ENCODE results near the gene LYL1. TPM values are rescaled to one million over a fixed set of nuclear protein-coding genes. Genes with fewer than 3 reads are reported as not detected.

Gene LYL1
- polyA plus RNA-seq, 1 donor from 2014 or later: not detected

DNA sequence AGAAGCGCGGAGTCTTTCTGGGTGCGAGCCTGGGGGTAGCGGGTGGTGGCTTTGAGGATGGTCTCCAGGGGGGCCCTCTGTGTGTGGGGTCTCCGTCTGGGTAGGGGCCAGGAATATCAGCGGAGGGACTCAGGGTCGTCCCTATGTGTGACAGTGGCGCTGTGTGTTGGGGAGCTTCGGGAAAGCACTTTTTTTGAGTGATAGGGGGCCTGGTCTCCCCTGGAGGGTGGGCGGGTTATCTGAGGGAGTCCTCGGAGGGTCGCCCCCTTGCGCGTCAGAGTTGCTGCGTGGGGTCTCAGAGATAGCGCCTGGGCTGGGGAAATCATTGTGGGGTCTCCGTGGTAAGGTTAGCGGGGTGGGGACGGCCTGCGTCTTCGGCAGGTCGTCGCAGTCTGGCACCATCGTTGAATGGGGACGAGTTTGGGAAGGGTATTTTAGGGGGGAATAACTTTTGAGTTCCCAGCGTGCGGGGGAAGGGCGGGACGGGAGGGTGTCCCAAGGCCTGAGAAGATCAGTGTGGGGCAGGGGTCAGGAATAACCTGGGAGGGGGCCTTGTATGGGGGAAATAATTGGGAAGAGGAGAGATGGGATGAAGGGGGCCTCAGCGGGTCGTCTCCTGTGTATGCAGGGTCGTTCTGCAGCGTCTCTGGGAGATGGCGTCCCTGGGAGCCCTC, 48.4 kb upstream of the LYL1 start:
- no peaks in the 10 kb centered on the region for H3F3A ChIP-seq (ENCODE audit: insufficient read depth, low read length, poor library complexity, severe bottlenecking)
- H3K4me2 ChIP-seq (ENCODE audit: low read length): peak overlapping the region; percentile 92
- TF ChIP-seq EZH2 (IDR thresholded peaks at IDR 0.05; ENCODE audit: borderline replicate concordance, insufficient read depth, low read length, poor library complexity, severe bottlenecking) (no peak), CTCF (IDR thresholded peaks at IDR 0.05; ENCODE audit: poor library complexity, severe bottlenecking) (no peak), REST (IDR thresholded peaks at IDR 0.05; ENCODE audit: borderline replicate concordance) (no peak), TAF1 (IDR thresholded peaks at IDR 0.05; ENCODE audit: low read depth) (no peak), EP300 (conservative IDR thresholded peaks at IDR 0.05; ENCODE audit: poor library complexity, severe bottlenecking) (no peak), SMC3 (conservative IDR thresholded peaks at IDR 0.05; ENCODE audit: poor library complexity) (no peak), POLR2AphosphoS5 (IDR thresholded peaks at IDR 0.05) (no peak), RAD21 (conservative IDR thresholded peaks at IDR 0.05) (no peak)
- H3K79me2 ChIP-seq (replicated peaks; ENCODE audit: insufficient read depth, low read length): peaks cover 4% of the 10 kb centered on the region
- peak overlapping the region; percentile 97 for H3K4me3 ChIP-seq (ENCODE audit: low read length)
- H3K9me2 ChIP-seq (ENCODE audit: insufficient read depth, low read length): no peaks in the 10 kb centered on the region
- H3K27me3 ChIP-seq (ENCODE audit: insufficient read depth, low read depth, low read length): peaks cover 16% of the 10 kb centered on the region
- no peaks in the 10 kb centered on the region for H3K9me3 ChIP-seq (ENCODE audit: low read length)
- no peaks in the 10 kb centered on the region for H4K20me1 ChIP-seq (ENCODE audit: insufficient read depth)
- peak overlapping the region; percentile 96 for H3K27ac ChIP-seq (ENCODE audit: low read length)
- peak overlapping the region; percentile 92 for H3K9ac ChIP-seq (ENCODE audit: low read length)
- H2AFZ ChIP-seq (ENCODE audit: low read depth, low read length): peak overlapping the region; percentile 88
- H3K36me3 ChIP-seq (ENCODE audit: insufficient read depth, low read length): no peaks in the 10 kb centered on the region

DNA sequence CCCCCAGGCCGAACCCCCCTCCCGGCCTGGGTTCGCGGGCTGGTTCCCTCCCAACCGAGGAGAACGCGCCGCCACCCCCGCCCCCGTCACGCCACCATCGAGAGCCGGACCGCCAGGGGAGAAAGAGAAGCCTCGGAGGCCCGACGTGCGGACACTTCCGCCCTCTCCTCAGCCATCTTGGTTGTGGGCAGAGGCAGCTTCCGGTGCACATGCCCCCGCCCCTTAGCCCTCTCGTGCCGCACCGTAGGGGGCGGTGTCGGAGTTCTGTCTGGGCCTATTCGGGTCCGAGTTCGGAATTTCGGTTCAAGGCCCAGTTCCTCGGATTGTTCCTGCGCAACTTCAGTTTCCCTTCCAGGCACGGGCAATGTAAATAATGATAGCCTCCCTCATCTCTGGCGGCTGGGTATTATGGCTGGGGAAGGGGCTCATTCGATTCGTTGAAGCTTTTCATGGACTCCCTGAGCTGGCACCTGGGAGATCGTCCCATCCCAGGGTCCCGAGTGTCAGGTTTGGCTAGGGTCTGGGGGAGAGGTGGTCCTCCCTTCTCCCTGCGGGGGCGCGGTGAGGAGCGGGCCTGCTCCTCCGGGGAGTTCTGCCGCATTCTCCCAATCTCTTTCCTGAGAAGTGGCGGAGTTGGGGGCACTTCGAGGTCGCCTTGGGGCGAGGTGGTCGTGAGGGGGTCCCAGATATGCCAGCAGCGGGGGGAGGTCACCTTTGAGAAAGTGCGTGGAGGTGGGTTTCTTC, 47.7 kb upstream of the LYL1 start, which contains the start of the genes IER2 and STX10:
TSS of gene IER2 (plus strand) at position 225 of the 744 bp plus-strand sequence. CDS start 2,776 bp downstream, outside the sequence.
TSS of gene STX10 (minus strand) at position 189 of the 744 bp plus-strand sequence. CDS start 202 bp downstream, outside the sequence.
- H3K27me3 ChIP-seq (ENCODE audit: insufficient read depth, low read depth, low read length): peaks cover 16% of the 10 kb centered on the region
- H2AFZ ChIP-seq (ENCODE audit: low read depth, low read length): peak within 1 kb of the TSS; percentile 88
- peak within 1 kb of the TSS; percentile 92 for H3K9ac ChIP-seq (ENCODE audit: low read length)
- H3F3A ChIP-seq (ENCODE audit: insufficient read depth, low read length, poor library complexity, severe bottlenecking): no peaks in the 10 kb centered on the region
- H3K27ac ChIP-seq (ENCODE audit: low read length): peak within 1 kb of the TSS; percentile 96
- no peaks in the 10 kb centered on the region for H4K20me1 ChIP-seq (ENCODE audit: insufficient read depth)
- TF ChIP-seq SMC3 (conservative IDR thresholded peaks at IDR 0.05; ENCODE audit: poor library complexity) (no peak), EZH2 (IDR thresholded peaks at IDR 0.05; ENCODE audit: borderline replicate concordance, insufficient read depth, low read length, poor library complexity, severe bottlenecking) (no peak), REST (IDR thresholded peaks at IDR 0.05; ENCODE audit: borderline replicate concordance) (peak; percentile 81), TAF1 (IDR thresholded peaks at IDR 0.05; ENCODE audit: low read depth) (peak; percentile 63), MXI1 (conservative IDR thresholded peaks at IDR 0.05; ENCODE audit: poor library complexity, severe bottlenecking) (peak; percentile 66), RAD21 (conservative IDR thresholded peaks at IDR 0.05) (peak; percentile 22), POLR2AphosphoS5 (IDR thresholded peaks at IDR 0.05) (peak; percentile 88), EP300 (conservative IDR thresholded peaks at IDR 0.05; ENCODE audit: poor library complexity, severe bottlenecking) (peak; percentile 48), CTCF (IDR thresholded peaks at IDR 0.05; ENCODE audit: poor library complexity, severe bottlenecking) (peak; percentile 76)
- H3K9me2 ChIP-seq (ENCODE audit: insufficient read depth, low read length): no peaks in the 10 kb centered on the region
- peak within 1 kb of the TSS; percentile 97 for H3K4me3 ChIP-seq (ENCODE audit: low read length)
- H3K36me3 ChIP-seq (ENCODE audit: insufficient read depth, low read length): no peaks in the 10 kb centered on the region
- H3K9me3 ChIP-seq (ENCODE audit: low read length): no peaks in the 10 kb centered on the region
- H3K79me2 ChIP-seq (replicated peaks; ENCODE audit: insufficient read depth, low read length): peaks cover 4% of the 10 kb centered on the region
- peak within 1 kb of the TSS; percentile 92 for H3K4me2 ChIP-seq (ENCODE audit: low read length)
